HL-60 (cell line): ENCODE measurements around the gene AFF3.

Source experiments
- DNase-seq, 2 experiments: peaks; one replicate each; pipeline ENCODE4 v3.0.0-alpha.2; 2010 to 2020; ENCODE audit warnings: low read depth in 1 of 2, low spot score in 1 of 2
- H3K27ac ChIP-seq: fragments of 250-450 bp; sonication (Bioruptor Pico); replicated peaks from 2 replicates; pipeline ENCODE4 v1.5.1; 2020; ENCODE audit warnings: mild to moderate bottlenecking, moderate library complexity
- H3K27me3 ChIP-seq: fragments of 250-450 bp; sonication (Bioruptor Pico); 2 replicates; pipeline ENCODE4 v1.5.1; 2021; ENCODE audit warnings: mild to moderate bottlenecking, moderate library complexity; ENCODE audit not compliant: insufficient read depth, poor library complexity, severe bottlenecking
- H3K4me3 ChIP-seq: replicated peaks from 2 replicates; pipeline ENCODE4 v1.5.1; 2011; ENCODE audit warnings: mild to moderate bottlenecking, control low read depth, low read length; ENCODE audit not compliant: insufficient read depth
- CTCF ChIP-seq: IDR thresholded peaks from one replicate; pipeline ENCODE4 v1.5.1; 2011; ENCODE audit warnings: low read length, control low read depth, inconsistent platforms; ENCODE audit not compliant: insufficient read depth
- GABPA ChIP-seq: IDR thresholded peaks from 2 replicates; pipeline ENCODE4 v1.6.1; 2012; ENCODE audit warnings: low read depth
- POLR2AphosphoS5 ChIP-seq: IDR thresholded peaks from 2 replicates; pipeline ENCODE4 v1.6.1; 2012; ENCODE audit warnings: low read depth
- REST ChIP-seq: IDR thresholded peaks from 2 replicates; pipeline ENCODE4 v1.6.1; 2012; ENCODE audit warnings: low read depth; ENCODE audit not compliant: insufficient replicate concordance
- SPI1 ChIP-seq: IDR thresholded peaks from 2 replicates; pipeline ENCODE4 v1.6.1; 2012; ENCODE audit warnings: low read depth, mild to moderate bottlenecking, borderline replicate concordance

AFF3 gene

GRCh38 chr2:99707592-99707991 is 434.8 kb downstream of the AFF3 start:
- Histone ChIP-seq H3K27me3 (no peaks in the 10 kb centered on the region), H3K4me3 (no peak overlapping the region), H3K27ac (no peak overlapping the region)
- DNase-seq = no peak
- TF ChIP-seq POLR2AphosphoS5 (no peak), REST (no peak), SPI1 (no peak), GABPA (no peak), CTCF (no peak)

- TF ChIP-seq REST (no peak), CTCF (no peak), GABPA (no peak), POLR2AphosphoS5 (no peak), SPI1 (no peak)
- H3K27ac ChIP-seq = no peak overlapping the region
- H3K4me3 ChIP-seq = no peak overlapping the region
- no peak for DNase-seq
- no peaks in the 10 kb centered on the region for H3K27me3 ChIP-seq
These were observed 435.7 kb downstream of the AFF3 start for GRCh38 chr2:99706735-99707134.

- peak; percentile 21 to 22 for DNase-seq
- no peak overlapping the region for H3K27ac ChIP-seq
- TF ChIP-seq POLR2AphosphoS5 (no peak), CTCF (no peak), REST (no peak), SPI1 (no peak), GABPA (no peak)
- H3K27me3 ChIP-seq = no peaks in the 10 kb centered on the region
- no peak overlapping the region for H3K4me3 ChIP-seq
These were observed 440.9 kb downstream of the AFF3 start for GRCh38 chr2:99701503-99701902.
